IMR-90 (cell line): ENCODE results near the gene CXCR3.

Experiments
- BHLHE40 ChIP-seq: fragments of 150-350 bp; IDR thresholded peaks from 2 replicates; pipeline ENCODE4 v1.6.1; 2016; ENCODE audit warnings: mild to moderate bottlenecking, low read depth, low read length
- MAFK ChIP-seq: IDR thresholded peaks from 2 replicates; pipeline ENCODE4 v1.6.1; 2012; ENCODE audit warnings: low read depth, low read length, improper control_type of control experiment
- POLR2A ChIP-seq: IDR thresholded peaks from 2 replicates; pipeline ENCODE4 v1.6.1; 2012; ENCODE audit warnings: mild to moderate bottlenecking, low read depth, low read length
- RAD21 ChIP-seq: IDR thresholded peaks from 2 replicates; pipeline ENCODE4 v1.6.1; 2012; ENCODE audit warnings: low read length, improper control_type of control experiment
- RFX5 ChIP-seq: IDR thresholded peaks from 2 replicates; pipeline ENCODE4 v1.8.0; 2012; ENCODE audit warnings: low read depth, mild to moderate bottlenecking, low read length, moderate library complexity
- SMC3 ChIP-seq: fragments of 150-350 bp; IDR thresholded peaks from 2 replicates; pipeline ENCODE4 v1.6.1; 2016; ENCODE audit warnings: low read depth, mild to moderate bottlenecking, antibody characterized with exemption, low read length, moderate library complexity
- TF ChIP-seq, protein P1 (sequence below): conservative IDR thresholded peaks from 2 replicates; pipeline ENCODE4 v1.5.1; 2012; ENCODE audit warnings: mild to moderate bottlenecking, low read depth, low read length, improper control_type of control experiment

DNA sequence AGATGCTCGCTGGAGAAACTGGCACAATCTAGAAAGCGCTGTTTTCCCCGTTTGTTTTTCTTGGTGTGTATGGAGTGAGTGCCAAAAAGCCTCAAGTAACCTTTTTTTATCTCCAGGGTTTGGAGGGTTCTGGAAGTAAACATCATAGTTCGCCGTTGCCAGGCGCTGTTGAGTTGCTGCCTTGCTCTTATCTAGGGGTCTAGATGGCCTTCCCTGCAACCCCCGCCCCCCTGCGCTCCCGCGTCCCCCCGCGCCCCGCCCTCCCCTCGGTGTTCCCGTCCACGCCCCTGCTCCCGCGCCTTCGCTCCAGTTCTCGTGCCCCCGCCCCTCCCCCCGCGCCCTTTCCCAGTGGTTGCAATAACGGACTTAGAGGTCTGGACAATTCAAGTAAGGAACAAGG lies 40.6 kb downstream of the CXCR3 start:
- no peak for TF ChIP-seq POLR2A
- TF ChIP-seq RFX5: no peak
- TF ChIP-seq, protein P1, sequence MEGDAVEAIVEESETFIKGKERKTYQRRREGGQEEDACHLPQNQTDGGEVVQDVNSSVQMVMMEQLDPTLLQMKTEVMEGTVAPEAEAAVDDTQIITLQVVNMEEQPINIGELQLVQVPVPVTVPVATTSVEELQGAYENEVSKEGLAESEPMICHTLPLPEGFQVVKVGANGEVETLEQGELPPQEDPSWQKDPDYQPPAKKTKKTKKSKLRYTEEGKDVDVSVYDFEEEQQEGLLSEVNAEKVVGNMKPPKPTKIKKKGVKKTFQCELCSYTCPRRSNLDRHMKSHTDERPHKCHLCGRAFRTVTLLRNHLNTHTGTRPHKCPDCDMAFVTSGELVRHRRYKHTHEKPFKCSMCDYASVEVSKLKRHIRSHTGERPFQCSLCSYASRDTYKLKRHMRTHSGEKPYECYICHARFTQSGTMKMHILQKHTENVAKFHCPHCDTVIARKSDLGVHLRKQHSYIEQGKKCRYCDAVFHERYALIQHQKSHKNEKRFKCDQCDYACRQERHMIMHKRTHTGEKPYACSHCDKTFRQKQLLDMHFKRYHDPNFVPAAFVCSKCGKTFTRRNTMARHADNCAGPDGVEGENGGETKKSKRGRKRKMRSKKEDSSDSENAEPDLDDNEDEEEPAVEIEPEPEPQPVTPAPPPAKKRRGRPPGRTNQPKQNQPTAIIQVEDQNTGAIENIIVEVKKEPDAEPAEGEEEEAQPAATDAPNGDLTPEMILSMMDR: no peak
- no peak for TF ChIP-seq BHLHE40
- TF ChIP-seq RAD21: no peak
- TF ChIP-seq SMC3: no peak
- TF ChIP-seq MAFK: no peak
